SIG-M5 (cell line): ENCODE data around the gene RAPGEF2.

Experiments used
- DNase-seq: peaks from one replicate; lab custom pipeline; 2025; lab: John Stamatoyannopoulos, UW

Gene RAPGEF2

GRCh38 chr4:159131564-159131963 is 28.7 kb downstream of the RAPGEF2 start:
- no peak for DNase-seq

GRCh38 chr4:159134429-159134828 is 31.6 kb downstream of the RAPGEF2 start:
- no peak for DNase-seq

- DNase-seq, result no peak
Measured at GRCh38 chr4:159137176-159137575, 34.3 kb downstream of the RAPGEF2 start.

- DNase-seq, result no peak
Measured at GRCh38 chr4:159138436-159138835, 35.6 kb downstream of the RAPGEF2 start.

- no peak for DNase-seq
Measured at GRCh38 chr4:159141193-159141592, 38.3 kb downstream of the RAPGEF2 start.

GRCh38 chr4:159142241-159142640 is 39.4 kb downstream of the RAPGEF2 start:
- no peak for DNase-seq

DNA sequence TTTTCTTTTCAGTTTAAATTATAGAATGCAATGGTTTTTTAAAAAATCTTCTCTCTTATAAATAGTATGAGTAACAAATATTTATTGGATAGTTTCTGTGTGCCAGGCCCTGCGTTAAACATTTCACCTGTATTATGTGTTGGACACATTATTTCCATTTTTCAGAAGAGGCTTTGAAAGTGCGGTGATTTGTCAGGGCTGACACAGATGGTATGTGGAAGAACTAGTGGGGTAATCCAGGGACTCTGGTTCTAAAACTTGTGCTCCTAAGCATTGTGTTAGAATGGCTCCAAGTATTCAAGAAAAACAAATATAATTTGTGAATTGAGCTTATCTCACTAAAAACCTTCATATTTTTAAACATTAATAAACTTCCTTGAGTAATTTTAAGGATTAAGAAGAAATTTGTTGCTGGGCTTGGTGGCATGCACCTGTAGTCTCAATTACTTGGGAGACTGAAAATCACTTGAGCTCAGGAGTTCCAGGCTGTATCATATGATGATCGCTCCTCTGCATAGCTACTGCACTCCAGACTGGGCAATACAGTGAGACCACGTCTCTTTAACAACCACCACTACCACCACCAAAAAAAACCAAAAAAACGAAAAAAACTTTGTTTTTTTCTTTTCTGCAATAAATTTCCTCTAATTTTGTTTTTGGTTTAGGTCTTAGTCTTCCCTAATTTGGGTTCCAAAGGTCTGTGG is 40.0 kb downstream of the RAPGEF2 start:
- no peak for DNase-seq

GRCh38 chr4:159143687-159144086 is 40.8 kb downstream of the RAPGEF2 start:
- no peak for DNase-seq

DNA sequence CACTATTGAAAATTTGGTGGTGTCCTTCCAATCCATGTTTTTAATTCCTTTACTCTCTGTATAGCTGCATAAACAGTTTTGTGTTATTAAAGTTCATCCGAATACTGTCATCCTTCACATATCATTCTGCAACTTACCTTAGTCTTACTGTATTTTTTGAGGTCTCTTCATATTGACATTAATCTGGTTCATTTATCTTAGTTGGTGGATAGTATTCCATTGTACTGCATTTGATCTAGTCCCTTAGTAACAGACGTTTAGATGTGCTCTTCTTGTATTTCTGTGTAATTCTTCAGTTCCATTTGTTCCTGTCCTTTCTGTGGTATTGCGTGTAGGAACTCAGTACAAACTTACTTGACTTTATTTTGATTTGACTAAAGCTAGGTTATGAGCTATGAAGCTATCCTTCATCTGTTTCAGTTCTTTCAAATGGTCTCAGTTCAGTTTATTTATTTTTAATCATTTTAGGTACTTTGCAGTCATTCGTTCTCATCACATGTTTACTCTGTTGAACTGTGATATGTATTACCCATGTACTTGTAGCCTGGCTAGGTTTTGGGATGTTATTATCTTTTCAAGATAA is 41.3 kb downstream of the RAPGEF2 start:
- no peak for DNase-seq

- no peak for DNase-seq
Measured at GRCh38 chr4:159145318-159145991, 42.6 kb downstream of the RAPGEF2 start.

- DNase-seq, result no peak
Measured at GRCh38 chr4:159145992-159146330, 43.1 kb downstream of the RAPGEF2 start.

- DNase-seq, result no peak
Measured at GRCh38 chr4:159146488-159146887, 43.6 kb downstream of the RAPGEF2 start.

- DNase-seq, result no peak
Measured at GRCh38 chr4:159148441-159148840, 45.6 kb downstream of the RAPGEF2 start.

- no peak for DNase-seq
Measured at GRCh38 chr4:159149666-159150065, 46.8 kb downstream of the RAPGEF2 start.

DNA sequence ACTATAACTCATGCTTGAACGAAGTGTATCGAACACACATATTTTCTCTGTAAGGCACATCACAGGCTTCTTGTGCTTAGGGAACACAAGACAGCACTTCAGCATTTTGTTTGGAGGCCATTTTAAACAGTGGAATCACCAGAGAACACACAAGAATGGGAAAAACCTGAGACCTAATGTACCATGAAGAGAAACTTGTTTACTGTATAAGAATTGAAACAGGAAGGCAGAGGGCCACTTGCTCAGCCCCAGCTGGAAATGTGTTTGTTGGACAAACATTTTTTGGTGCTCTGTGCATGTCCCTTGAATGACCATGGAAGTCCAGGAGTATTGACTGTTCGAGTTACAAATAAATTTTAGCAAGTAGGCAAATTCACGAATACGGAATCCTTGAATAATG is 47.5 kb downstream of the RAPGEF2 start:
- no peak for DNase-seq

DNA sequence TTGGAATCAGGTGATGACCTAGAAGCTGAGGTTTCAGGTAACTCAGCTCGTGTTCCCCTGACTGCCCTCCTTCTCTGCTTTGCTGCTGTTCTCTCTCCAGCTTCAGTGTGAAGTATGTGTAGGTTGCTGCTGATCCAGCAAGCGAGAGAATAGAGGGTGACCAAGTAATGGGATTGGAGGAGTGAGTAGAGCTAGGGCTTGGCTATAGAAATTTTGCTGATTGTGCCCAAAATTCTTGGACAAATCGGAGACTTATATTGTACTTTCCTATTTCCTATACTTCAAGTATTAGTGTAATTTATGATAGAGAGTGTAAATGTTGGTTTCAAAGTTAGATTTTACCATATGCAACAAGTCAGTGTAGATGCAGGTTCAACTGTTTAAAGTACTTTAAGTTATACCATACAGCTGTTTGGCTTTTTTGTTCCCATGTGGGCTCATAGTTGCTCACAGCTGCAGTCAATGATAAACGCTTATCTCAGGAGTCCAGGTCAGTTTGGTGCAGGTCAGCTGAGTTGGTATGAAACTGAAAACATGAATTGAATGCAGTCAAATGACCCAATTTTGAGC is 48.0 kb downstream of the RAPGEF2 start:
- DNase-seq, result no peak

- no peak for DNase-seq
Measured at GRCh38 chr4:159151689-159152088, 48.8 kb downstream of the RAPGEF2 start.

DNA sequence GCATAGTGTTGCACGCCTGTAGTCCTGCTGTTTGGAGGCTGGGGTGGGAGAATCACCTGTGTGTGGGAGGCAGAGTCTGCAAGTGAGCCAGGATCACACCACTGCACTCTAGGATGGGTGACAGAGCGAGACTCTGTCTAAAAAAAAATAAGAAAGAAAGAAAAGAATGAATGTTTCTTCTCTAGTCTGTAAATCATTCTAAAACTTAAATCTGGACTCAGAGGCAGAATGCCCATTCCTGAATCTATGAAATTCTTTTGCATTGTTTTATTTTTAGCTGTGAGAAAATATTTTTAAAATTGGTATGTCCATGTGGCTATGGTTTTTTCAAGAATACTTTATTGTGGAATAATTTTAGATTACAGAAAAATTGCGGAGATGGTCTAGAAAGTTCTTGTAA is 49.3 kb downstream of the RAPGEF2 start:
- no peak for DNase-seq

DNA sequence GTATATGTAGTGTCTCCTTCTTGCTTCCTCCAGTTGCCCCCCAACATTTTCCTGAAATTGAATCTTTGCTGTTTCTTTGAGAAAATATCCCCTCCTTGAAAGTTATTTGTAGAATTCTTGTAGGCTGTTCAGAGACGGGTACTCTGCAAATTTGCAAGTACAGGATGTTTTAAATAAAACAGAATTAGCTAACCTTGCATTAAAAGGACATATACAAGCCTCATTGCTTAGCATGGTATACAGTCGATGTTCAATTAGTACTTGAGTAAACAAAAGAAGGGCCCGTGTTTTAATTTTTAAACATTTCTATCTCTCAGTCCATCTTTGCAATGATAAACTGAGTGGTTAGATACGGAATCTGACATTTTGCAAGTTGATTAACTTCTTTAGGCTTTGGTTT is 50.8 kb downstream of the RAPGEF2 start:
- no peak for DNase-seq

GRCh38 chr4:159155119-159155518 is 52.2 kb downstream of the RAPGEF2 start:
- DNase-seq, result no peak

DNA sequence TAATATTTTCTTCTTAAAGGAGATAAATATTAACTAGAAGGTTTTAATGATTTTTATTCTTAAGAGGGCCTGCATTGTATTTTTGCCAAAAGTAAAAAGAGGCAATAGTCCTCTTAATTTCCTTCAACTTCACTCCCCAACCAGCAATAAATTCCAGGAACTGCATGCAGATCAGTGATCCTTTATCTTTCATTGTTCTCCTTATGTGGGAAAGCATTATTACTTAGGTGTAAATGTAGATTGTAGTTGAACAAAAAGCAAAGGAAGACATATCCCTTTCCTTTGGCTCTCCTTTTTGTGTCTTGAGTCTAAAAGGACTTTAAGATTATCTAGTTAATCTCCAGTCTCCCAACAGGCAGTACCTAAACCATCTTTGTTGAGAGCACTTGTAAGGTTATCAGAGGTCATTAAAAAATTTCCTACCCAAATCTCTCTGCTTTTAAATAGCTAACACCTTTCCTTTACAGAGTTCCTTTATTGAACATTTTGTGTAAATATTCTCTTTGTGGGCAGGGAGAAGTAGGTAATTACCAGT is 55.3 kb downstream of the RAPGEF2 start:
- no peak for DNase-seq

GRCh38 chr4:159158985-159159384 is 56.1 kb downstream of the RAPGEF2 start:
- no peak for DNase-seq

DNA sequence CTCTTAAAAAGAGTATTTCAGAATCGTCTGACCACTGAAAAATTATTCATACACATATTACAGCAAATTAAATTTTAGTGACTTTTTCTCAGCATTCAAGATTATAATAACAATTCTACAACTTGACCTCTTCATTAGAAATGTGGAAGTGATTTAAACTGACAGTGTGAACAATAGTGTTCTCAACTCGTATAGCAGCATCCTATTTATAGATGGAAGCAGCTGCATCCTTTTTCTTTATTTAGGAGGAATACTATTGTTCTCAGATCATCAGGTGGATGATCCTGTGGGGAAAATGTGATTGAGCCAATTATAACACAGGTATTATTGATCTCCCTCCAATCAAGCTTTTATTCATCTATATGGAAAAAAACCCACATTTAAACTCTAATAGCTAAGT is 56.7 kb downstream of the RAPGEF2 start:
- DNase-seq, result no peak
